Measurements from ENCODE around the gene MCCD1. TPM values are rescaled to one million over a fixed set of nuclear protein-coding genes. Genes with fewer than 3 reads are reported as not detected.
A peak's percentile ranks its signal among the peaks of the same experiment; 100 is the strongest.

The MCCD1 gene
- total and polyA plus RNA-seq, 2 of the 13 experiments (the other 11 are each of a cell fraction or from before 2014, with no cell fraction given) = 0.15 TPM; not detected in 1

- Histone ChIP-seq H3K79me2 (ENCODE audit: insufficient read depth, low read length) (no peaks in the 10 kb centered on the region), H4K20me1 (ENCODE audit: insufficient read depth, low read length) (no peaks in the 10 kb centered on the region), H3K4me2 (ENCODE audit: low read depth, low read length) (no peak overlapping the region), H3K9me3 (ENCODE audit: low read length) (no peaks in the 10 kb centered on the region), H3K27me3 (ENCODE audit: control insufficient read depth in 1 of 2, insufficient read depth in 2 of 2, low read length in 2 of 2) (peaks cover 13 to 56% of the 10 kb centered on the region in 2 experiments), H3K9ac (ENCODE audit: insufficient read depth, low read depth, low read length) (no peak overlapping the region), H3K36me3 (replicated peaks in 1 of 2; ENCODE audit: control insufficient read depth in 1 of 2, insufficient read depth in 2 of 2, low read length in 2 of 2) (no peaks in the 10 kb centered on the region), H3K4me1 (ENCODE audit: insufficient read depth, low read length) (peaks cover 9% of the 10 kb centered on the region), H2AFZ (ENCODE audit: low read length) (no peak overlapping the region), H3K4me3 (replicated peaks in 1 of 3; ENCODE audit: insufficient read depth in 1 of 3, low read depth in 2 of 3, low read length in 3 of 3) (no peak overlapping the region), H3K27ac (ENCODE audit: extremely low read length, insufficient read depth, low read length) (no peak overlapping the region)
- no peak for ATAC-seq
- in situ Hi-C loops (cut with HindIII; ENCODE audit: extremely low pct_ligation_motif_present, low pct_unique_long_range_greater_than_20kb) = no loop called here
- FAIRE-seq = no peak
- 21% methylated on average over 1 of the region's 1 CpG for WGBS (ENCODE audit: low lambda C conversion rate)
- TF ChIP-seq FOXO1 (CRISPR knock-in tag; IDR thresholded peaks at IDR 0.05) (no peak), IRX3 (CRISPR knock-in tag; IDR thresholded peaks at IDR 0.05; ENCODE audit: borderline replicate concordance, low read depth) (no peak), TBP (CRISPR knock-in tag; IDR thresholded peaks at IDR 0.05) (no peak), ZNF234 (CRISPR knock-in tag; conservative IDR thresholded peaks at IDR 0.05) (no peak)
- ChIA-PET CTCF (ENCODE audit: low intra/inter-chr PET ratio, low total read pairs) (no interaction called here), POLR2A (no interaction called here)
- DNase-seq (ENCODE audit: low spot score) = no peak
- BruUV-seq (replicated peaks) = no TSS peak
- intact Hi-C loops (cut with micrococcal nuclease; ENCODE audit: unreplicated experiment) = no loop called here
These were observed 41.2 kb downstream of the MCCD1 start for GRCh38 chr6:31569861-31570536.

DNA sequence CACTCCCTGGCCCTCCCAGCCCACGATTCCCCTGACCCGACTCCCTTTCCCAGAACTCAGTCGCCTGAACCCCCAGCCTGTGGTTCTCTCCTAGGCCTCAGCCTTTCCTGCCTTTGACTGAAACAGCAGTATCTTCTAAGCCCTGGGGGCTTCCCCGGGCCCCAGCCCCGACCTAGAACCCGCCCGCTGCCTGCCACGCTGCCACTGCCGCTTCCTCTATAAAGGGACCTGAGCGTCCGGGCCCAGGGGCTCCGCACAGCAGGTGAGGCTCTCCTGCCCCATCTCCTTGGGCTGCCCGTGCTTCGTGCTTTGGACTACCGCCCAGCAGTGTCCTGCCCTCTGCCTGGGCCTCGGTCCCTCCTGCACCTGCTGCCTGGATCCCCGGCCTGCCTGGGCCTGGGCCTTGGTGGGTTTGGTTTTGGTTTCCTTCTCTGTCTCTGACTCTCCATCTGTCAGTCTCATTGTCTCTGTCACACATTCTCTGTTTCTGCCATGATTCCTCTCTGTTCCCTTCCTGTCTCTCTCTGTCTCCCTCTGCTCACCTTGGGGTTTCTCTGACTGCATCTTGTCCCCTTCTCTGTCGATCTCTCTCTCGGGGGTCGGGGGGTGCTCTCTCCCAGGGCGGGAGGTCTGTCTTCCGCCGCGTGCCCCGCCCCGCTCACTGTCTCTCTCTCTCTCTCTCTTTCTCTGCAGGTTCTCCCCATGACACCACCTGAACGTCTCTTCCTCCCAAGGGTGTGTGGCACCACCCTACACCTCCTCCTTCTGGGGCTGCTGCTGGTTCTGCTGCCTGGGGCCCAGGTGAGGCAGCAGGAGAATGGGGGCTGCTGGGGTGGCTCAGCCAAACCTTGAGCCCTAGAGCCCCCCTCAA lies 43.5 kb downstream of the MCCD1 start, which contains the start of gene LTA:
TSS of gene LTA (plus strand) at position 249 of the 871 bp plus-strand sequence. CDS start at position 703, 454 bp downstream.
- no peaks in the 10 kb centered on the region for H3K79me2 ChIP-seq (ENCODE audit: insufficient read depth, low read length)
- FAIRE-seq = no peak
- no peak within 1 kb of the TSS; the same call in 1 of the 2 replicates for H3K9ac ChIP-seq (ENCODE audit: insufficient read depth, low read depth, low read length)
- in situ Hi-C loops (cut with HindIII; ENCODE audit: extremely low pct_ligation_motif_present, low pct_unique_long_range_greater_than_20kb) (no loop called here), intact Hi-C loops (cut with micrococcal nuclease; ENCODE audit: unreplicated experiment) (no loop called here)
- no peaks in the 10 kb centered on the region for H3K36me3 ChIP-seq (replicated peaks in 1 of 2; ENCODE audit: control insufficient read depth in 1 of 2, insufficient read depth in 2 of 2, low read length in 2 of 2)
- ChIA-PET POLR2A (no interaction called here), CTCF (ENCODE audit: low intra/inter-chr PET ratio, low total read pairs) (no interaction called here)
- peaks cover 20 to 78% of the 10 kb centered on the region in 2 experiments for H3K27me3 ChIP-seq (ENCODE audit: control insufficient read depth in 1 of 2, insufficient read depth in 2 of 2, low read length in 2 of 2)
- WGBS (ENCODE audit: low lambda C conversion rate) = 28% methylated on average over 22 of the region's 27 CpGs
- peak within 1 kb of the TSS; percentile 48 for H3K4me2 ChIP-seq (ENCODE audit: low read depth, low read length)
- no peaks in the 10 kb centered on the region for H4K20me1 ChIP-seq (ENCODE audit: insufficient read depth, low read length)
- peak within 1 kb of the TSS in 1 of 3 experiments; percentile 24; a peak in 1 of 6 replicates for H3K4me3 ChIP-seq (replicated peaks in 1 of 3; ENCODE audit: insufficient read depth in 1 of 3, low read depth in 2 of 3, low read length in 3 of 3)
- BruUV-seq (replicated peaks) = no TSS peak
- no peak within 1 kb of the TSS for H3K27ac ChIP-seq (ENCODE audit: extremely low read length, insufficient read depth, low read length)
- no peak for DNase-seq (ENCODE audit: low spot score)
- no peak within 1 kb of the TSS for H2AFZ ChIP-seq (ENCODE audit: low read length)
- H3K9me3 ChIP-seq (ENCODE audit: low read length) = no peaks in the 10 kb centered on the region
- peak; percentile 58 for ATAC-seq
- H3K4me1 ChIP-seq (ENCODE audit: insufficient read depth, low read length) = peaks cover 8% of the 10 kb centered on the region
- TF ChIP-seq DPF2 (CRISPR knock-in tag; IDR thresholded peaks at IDR 0.05; ENCODE audit: borderline replicate concordance, low read depth) (no peak), EZH2 (conservative IDR thresholded peaks at IDR 0.05; ENCODE audit: low read depth, low read length) (no peak), ATM (IDR thresholded peaks at IDR 0.05; ENCODE audit: borderline replicate concordance) (no peak), GATA4 (IDR thresholded peaks at IDR 0.05; ENCODE audit: borderline replicate concordance, low read depth) (no peak), ZNF33A (CRISPR knock-in tag; IDR thresholded peaks at IDR 0.05; ENCODE audit: borderline replicate concordance) (no peak), FOXO4 (CRISPR knock-in tag; conservative IDR thresholded peaks at IDR 0.05) (0 out of 2 replicates have a peak, but pooled peaks have one; percentile 53), ZNF292 (CRISPR knock-in tag; IDR thresholded peaks at IDR 0.05; ENCODE audit: borderline replicate concordance, low read depth) (no peak), NKX3-1 (CRISPR knock-in tag; IDR thresholded peaks at IDR 0.05) (no peak), ZMYM3 (CRISPR knock-in tag; IDR thresholded peaks at IDR 0.05) (no peak), KAT7 (CRISPR knock-in tag; IDR thresholded peaks at IDR 0.05; ENCODE audit: borderline replicate concordance) (no peak)
- TF ChIP-seq, protein P1, sequence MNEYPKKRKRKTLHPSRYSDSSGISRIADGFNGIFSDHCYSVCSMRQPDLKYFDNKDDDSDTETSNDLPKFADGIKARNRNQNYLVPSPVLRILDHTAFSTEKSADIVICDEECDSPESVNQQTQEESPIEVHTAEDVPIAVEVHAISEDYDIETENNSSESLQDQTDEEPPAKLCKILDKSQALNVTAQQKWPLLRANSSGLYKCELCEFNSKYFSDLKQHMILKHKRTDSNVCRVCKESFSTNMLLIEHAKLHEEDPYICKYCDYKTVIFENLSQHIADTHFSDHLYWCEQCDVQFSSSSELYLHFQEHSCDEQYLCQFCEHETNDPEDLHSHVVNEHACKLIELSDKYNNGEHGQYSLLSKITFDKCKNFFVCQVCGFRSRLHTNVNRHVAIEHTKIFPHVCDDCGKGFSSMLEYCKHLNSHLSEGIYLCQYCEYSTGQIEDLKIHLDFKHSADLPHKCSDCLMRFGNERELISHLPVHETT (CRISPR knock-in tag; conservative IDR thresholded peaks at IDR 0.05) = no peak

Data from HepG2 (cell line).